GM18951 (cell line): ENCODE results near the gene MARVELD1.
"Not testable (repeated sequence)": the region's sequence is repeated elsewhere in the genome, so short reads cannot be mapped to it uniquely, and the experiment has no call there.

Experiments used
- POLR2A ChIP-seq: IDR thresholded peaks from 4 replicates; pipeline ENCODE4 v1.6.1; 2011; ENCODE audit warnings: mild to moderate bottlenecking; ENCODE audit not compliant: insufficient read length, insufficient read depth; ENCODE audit errors: extremely low read depth
- in situ Hi-C: fragments of 300-500 bp; cut with MboI; formaldehyde crosslinking; loops from one replicate; pipeline ENCODE4 v1.12.0; 2022; ENCODE audit warnings: low sequenced_read_pairs, mixed read lengths, inconsistent platforms; ENCODE audit not compliant: unreplicated experiment

MARVELD1 gene

GRCh38 chr10:97713339-97713825, at the start of gene MARVELD1:
Gene MARVELD1, plus strand, starts transcription at chr10:97713730. Its CDS starts 147 bp downstream, at chr10:97713877.
- TF ChIP-seq POLR2A = peak; percentile 46
- in situ Hi-C loops = no loop called here

GRCh38 chr10:97664282-97664850, 49.2 kb upstream of the MARVELD1 start:
- in situ Hi-C loops = no loop called here
- TF ChIP-seq POLR2A = no peak

- in situ Hi-C loops = no loop called here
- no peak for TF ChIP-seq POLR2A
Measured at GRCh38 chr10:97666992-97667391, 46.5 kb upstream of the MARVELD1 start.

- in situ Hi-C loops = no loop called here
- TF ChIP-seq POLR2A = no peak
Measured at GRCh38 chr10:97667463-97667862, 46.1 kb upstream of the MARVELD1 start.

GRCh38 chr10:97669571-97669970, 44.0 kb upstream of the MARVELD1 start:
- TF ChIP-seq POLR2A = no peak
- in situ Hi-C loops = no loop called here

GRCh38 chr10:97673736-97674525, 39.6 kb upstream of the MARVELD1 start:
- in situ Hi-C loops = no loop called here
- TF ChIP-seq POLR2A = no peak

GRCh38 chr10:97675222-97675621, 38.3 kb upstream of the MARVELD1 start:
- in situ Hi-C loops = no loop called here
- TF ChIP-seq POLR2A = no peak

GRCh38 chr10:97676770-97677581, 36.6 kb upstream of the MARVELD1 start:
- no peak for TF ChIP-seq POLR2A
- in situ Hi-C loops = no loop called here

- no peak for TF ChIP-seq POLR2A
- in situ Hi-C loops = no loop called here
Measured at GRCh38 chr10:97679594-97679993, 33.9 kb upstream of the MARVELD1 start.

GRCh38 chr10:97682042-97682441, 31.5 kb upstream of the MARVELD1 start:
- TF ChIP-seq POLR2A = no peak
- in situ Hi-C loops = no loop called here

- in situ Hi-C loops = no loop called here
- no peak for TF ChIP-seq POLR2A
Measured at GRCh38 chr10:97683556-97684367, 29.8 kb upstream of the MARVELD1 start.

GRCh38 chr10:97684368-97684713, 29.2 kb upstream of the MARVELD1 start:
- in situ Hi-C loops = not testable (repeated sequence)

GRCh38 chr10:97684866-97685394, 28.6 kb upstream of the MARVELD1 start:
- in situ Hi-C loops = no loop called here
- TF ChIP-seq POLR2A = no peak

- in situ Hi-C loops = no loop called here
- TF ChIP-seq POLR2A = no peak
Measured at GRCh38 chr10:97685395-97685958, 28.1 kb upstream of the MARVELD1 start.
